ENCODE measurements around the gene DLG2.

DNA sequence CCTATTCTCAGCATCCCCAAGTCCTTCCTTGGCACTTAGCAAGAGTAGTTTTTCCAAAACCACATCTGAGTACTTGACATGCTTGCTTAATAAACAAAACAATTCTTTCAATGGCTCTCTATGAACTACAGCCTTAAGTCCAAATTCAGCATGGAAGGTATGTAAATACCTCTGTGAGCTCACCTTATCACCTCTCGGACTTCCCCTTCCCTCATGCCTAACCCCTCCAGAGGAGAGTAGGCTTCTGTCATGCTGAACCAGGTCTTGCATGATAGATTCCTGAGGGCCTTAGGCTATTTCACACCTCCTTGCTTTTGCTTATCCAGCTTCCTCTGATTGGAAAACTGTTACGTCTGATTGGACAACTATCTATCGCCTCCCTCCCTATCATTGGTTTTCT, 2028.1 kb downstream of the DLG2 start:
- TF ChIP-seq YY1 (IDR thresholded peaks at IDR 0.05) (no peak), HNF4A (conservative IDR thresholded peaks at IDR 0.05) (no peak), JUND (IDR thresholded peaks at IDR 0.05) (no peak), GABPA (IDR thresholded peaks at IDR 0.05 in 1 of 2, conservative IDR thresholded peaks at IDR 0.05 in 1 of 2) (no peak), TAF1 (conservative IDR thresholded peaks at IDR 0.05) (no peak), SP1 (IDR thresholded peaks at IDR 0.05) (no peak), FOXA1 (IDR thresholded peaks at IDR 0.05) (no peak)
- TF ChIP-seq, protein P1, sequence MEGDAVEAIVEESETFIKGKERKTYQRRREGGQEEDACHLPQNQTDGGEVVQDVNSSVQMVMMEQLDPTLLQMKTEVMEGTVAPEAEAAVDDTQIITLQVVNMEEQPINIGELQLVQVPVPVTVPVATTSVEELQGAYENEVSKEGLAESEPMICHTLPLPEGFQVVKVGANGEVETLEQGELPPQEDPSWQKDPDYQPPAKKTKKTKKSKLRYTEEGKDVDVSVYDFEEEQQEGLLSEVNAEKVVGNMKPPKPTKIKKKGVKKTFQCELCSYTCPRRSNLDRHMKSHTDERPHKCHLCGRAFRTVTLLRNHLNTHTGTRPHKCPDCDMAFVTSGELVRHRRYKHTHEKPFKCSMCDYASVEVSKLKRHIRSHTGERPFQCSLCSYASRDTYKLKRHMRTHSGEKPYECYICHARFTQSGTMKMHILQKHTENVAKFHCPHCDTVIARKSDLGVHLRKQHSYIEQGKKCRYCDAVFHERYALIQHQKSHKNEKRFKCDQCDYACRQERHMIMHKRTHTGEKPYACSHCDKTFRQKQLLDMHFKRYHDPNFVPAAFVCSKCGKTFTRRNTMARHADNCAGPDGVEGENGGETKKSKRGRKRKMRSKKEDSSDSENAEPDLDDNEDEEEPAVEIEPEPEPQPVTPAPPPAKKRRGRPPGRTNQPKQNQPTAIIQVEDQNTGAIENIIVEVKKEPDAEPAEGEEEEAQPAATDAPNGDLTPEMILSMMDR (IDR thresholded peaks at IDR 0.05; ENCODE audit: low read depth, low read length, missing input control) = no peak
- TF ChIP-seq, protein P2, sequence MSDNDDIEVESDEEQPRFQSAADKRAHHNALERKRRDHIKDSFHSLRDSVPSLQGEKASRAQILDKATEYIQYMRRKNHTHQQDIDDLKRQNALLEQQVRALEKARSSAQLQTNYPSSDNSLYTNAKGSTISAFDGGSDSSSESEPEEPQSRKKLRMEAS (IDR thresholded peaks at IDR 0.05) = no peak
- TF ChIP-seq, protein P3, sequence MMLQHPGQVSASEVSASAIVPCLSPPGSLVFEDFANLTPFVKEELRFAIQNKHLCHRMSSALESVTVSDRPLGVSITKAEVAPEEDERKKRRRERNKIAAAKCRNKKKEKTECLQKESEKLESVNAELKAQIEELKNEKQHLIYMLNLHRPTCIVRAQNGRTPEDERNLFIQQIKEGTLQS (IDR thresholded peaks at IDR 0.05) = no peak
- TF ChIP-seq, protein P4, sequence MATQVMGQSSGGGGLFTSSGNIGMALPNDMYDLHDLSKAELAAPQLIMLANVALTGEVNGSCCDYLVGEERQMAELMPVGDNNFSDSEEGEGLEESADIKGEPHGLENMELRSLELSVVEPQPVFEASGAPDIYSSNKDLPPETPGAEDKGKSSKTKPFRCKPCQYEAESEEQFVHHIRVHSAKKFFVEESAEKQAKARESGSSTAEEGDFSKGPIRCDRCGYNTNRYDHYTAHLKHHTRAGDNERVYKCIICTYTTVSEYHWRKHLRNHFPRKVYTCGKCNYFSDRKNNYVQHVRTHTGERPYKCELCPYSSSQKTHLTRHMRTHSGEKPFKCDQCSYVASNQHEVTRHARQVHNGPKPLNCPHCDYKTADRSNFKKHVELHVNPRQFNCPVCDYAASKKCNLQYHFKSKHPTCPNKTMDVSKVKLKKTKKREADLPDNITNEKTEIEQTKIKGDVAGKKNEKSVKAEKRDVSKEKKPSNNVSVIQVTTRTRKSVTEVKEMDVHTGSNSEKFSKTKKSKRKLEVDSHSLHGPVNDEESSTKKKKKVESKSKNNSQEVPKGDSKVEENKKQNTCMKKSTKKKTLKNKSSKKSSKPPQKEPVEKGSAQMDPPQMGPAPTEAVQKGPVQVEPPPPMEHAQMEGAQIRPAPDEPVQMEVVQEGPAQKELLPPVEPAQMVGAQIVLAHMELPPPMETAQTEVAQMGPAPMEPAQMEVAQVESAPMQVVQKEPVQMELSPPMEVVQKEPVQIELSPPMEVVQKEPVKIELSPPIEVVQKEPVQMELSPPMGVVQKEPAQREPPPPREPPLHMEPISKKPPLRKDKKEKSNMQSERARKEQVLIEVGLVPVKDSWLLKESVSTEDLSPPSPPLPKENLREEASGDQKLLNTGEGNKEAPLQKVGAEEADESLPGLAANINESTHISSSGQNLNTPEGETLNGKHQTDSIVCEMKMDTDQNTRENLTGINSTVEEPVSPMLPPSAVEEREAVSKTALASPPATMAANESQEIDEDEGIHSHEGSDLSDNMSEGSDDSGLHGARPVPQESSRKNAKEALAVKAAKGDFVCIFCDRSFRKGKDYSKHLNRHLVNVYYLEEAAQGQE (IDR thresholded peaks at IDR 0.05) = no peak
- TF ChIP-seq, protein P5, sequence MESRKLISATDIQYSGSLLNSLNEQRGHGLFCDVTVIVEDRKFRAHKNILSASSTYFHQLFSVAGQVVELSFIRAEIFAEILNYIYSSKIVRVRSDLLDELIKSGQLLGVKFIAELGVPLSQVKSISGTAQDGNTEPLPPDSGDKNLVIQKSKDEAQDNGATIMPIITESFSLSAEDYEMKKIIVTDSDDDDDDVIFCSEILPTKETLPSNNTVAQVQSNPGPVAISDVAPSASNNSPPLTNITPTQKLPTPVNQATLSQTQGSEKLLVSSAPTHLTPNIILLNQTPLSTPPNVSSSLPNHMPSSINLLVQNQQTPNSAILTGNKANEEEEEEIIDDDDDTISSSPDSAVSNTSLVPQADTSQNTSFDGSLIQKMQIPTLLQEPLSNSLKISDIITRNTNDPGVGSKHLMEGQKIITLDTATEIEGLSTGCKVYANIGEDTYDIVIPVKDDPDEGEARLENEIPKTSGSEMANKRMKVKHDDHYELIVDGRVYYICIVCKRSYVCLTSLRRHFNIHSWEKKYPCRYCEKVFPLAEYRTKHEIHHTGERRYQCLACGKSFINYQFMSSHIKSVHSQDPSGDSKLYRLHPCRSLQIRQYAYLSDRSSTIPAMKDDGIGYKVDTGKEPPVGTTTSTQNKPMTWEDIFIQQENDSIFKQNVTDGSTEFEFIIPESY (IDR thresholded peaks at IDR 0.05) = no peak
